Measurements from ENCODE around the gene NUP210L.

DNA sequence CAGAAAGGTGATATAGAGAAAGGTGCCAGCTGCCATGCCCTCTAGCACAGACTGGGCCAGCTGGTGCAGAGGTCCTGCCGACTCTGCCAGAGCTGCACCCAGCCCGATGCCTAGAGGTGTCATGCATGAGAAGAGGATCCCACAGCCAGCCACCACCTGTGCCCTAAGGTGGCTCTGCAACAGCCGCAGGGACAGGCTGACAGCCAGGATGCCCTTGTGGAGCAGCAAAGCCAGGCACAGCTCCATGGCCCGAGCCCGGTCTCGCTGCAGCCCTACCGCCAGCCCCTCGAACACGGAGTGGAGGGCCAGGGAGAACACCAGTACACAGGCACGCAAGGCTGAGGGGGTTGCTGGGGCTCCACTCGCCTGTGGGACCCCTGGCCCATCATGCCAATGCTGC, 194.7 kb downstream of the NUP210L start:
- TF ChIP-seq CTCF (IDR thresholded peaks at IDR 0.05): no peak
- no peak for TF ChIP-seq POLR2A (IDR thresholded peaks at IDR 0.05)

Data from thyroid gland (tissue), 4 donors.